NCI-H1694 (cell line): ENCODE measurements around the gene RHCE.
"Not testable (repeated sequence)": the region's sequence is repeated elsewhere in the genome, so short reads cannot be mapped to it uniquely, and the experiment has no call there.

ENCODE experiments used
- DNase-seq: peaks from one replicate; lab custom pipeline; 2025; lab: John Stamatoyannopoulos, UW

The RHCE gene

DNA sequence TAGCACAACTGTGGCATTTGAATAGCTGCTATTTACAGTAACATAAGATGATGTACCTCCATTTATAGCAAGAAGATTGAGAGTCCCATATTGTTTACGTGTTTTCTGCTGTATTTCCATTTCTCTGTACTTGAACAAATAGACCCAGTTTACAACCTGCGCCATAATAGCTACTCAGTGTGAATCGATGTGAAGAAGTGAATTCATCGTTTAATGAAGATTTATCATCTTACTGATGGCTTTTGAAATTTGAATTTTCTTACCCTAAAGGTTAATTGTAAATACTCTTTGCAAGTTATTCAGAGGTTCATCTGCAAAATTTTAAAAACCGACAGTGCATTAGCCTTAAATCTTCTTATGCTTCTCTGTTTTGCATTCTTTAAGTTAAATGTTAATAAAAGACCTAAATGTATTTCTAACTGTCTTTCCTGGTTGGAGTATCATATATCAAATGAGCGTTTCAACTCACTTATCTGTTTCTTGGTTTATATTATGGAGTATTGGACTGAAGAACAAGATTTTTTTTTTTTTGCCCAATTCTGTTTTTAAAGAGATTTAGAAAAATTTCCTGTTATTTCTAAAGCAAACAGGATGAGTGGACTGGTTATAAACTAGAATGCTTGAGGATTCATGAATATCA is 12.2 kb upstream of the RHCE start:
- no peak for DNase-seq

- no peak for DNase-seq
Measured at GRCh38 chr1:25431955-25432719, 11.5 kb upstream of the RHCE start.

- no peak for DNase-seq
Measured at GRCh38 chr1:25430967-25431881, 10.6 kb upstream of the RHCE start.

DNA sequence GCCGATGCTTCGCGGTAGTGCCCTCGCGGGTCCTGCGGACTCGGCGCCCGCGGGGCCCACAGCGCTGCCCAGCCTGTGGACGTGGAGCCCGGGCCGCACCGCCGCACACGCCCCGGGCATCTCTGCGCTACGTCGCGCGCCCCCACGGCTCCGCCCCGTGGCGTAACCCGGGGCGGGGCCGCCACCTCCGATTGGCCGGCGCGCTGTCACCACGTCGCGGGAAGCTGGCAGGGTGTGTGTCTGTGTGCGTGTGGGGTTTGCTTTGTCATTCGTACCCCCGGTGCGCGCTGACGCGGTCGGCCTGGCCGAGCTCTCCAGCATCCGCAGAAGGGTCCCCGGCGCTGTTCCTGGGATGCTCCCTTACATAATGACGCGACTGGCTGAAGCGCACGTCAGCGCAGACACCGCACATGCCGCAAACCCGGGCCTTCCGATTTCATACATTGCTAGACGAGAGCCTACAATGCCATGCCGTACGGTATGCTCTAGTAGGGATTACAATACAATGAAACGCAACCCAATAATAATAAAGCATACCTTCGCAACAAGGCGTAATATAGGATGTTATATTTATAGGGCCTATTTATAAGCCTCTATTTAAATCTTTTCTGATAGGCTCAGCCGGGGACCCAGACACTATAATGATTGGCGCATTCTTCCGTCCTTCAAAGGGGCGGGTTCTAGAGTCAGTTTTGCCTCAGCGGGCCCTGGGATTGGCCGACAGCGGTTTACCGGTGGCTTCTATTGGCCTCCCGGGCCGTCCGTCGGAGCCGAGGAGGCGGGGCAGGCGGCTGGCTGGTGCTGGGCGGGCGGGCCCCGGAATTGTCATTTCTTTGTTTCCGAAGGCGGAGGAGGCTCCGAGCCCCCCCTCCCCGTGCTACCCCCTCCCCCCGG is 9.7 kb upstream of the RHCE start, which contains the start of gene MACO1:
TSS of gene MACO1 (plus strand) at position 825 of the 894 bp plus-strand sequence. CDS start 202 bp downstream, outside the sequence.
- peak; percentile 93 for DNase-seq

DNA sequence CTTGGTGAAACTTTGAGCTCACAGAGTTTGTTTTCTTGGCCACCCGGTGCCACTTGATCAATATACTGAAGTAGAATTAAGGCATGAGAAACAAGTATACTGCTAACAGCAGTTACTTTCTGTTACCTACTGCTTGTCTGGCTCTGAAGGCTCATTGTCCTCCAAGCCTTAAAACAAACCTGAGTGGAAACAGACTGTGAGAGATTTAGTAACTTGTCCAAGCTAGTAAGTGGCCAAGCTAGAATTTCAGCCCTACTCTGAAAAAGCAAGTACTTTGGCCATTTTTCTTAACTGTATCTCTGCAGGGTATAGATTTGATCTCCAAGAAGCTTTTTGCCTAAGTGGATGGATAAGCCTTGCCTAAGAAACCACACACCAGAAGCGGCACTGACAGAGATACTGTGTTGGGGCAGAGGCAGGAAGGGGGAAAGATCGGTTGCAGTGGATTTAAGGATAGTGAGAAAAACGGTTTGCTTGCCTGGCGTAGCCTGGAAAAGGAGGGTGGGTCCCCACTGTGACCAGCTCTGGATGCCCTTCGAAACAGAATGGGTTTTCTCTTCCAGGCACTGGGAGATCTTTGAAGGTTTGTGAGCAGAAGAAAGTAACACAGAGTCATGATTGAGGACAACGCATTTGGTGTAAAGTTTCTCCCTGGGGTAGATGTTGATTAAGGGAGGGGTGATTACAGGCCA is 8.0 kb upstream of the RHCE start:
- DNase-seq, result no peak

DNA sequence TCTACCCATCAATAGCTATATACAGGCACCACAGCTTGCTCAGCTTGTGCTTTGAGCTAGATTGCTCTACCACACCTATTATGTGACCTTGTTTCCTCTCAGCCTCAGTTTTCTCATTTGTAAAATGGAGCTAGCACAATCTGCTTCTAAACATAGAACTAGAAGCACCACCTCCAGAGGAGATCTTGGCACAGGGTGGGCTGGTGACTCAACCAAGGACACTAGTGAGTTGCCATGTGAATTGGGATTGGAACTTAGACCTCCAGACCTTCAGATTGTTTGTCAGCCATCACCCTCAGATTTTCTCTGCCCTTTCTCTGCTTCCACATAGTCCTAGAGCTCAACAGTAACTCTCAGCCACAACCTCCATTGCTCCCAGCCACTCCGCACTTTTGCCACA is 7.1 kb upstream of the RHCE start:
- DNase-seq, result no peak

DNA sequence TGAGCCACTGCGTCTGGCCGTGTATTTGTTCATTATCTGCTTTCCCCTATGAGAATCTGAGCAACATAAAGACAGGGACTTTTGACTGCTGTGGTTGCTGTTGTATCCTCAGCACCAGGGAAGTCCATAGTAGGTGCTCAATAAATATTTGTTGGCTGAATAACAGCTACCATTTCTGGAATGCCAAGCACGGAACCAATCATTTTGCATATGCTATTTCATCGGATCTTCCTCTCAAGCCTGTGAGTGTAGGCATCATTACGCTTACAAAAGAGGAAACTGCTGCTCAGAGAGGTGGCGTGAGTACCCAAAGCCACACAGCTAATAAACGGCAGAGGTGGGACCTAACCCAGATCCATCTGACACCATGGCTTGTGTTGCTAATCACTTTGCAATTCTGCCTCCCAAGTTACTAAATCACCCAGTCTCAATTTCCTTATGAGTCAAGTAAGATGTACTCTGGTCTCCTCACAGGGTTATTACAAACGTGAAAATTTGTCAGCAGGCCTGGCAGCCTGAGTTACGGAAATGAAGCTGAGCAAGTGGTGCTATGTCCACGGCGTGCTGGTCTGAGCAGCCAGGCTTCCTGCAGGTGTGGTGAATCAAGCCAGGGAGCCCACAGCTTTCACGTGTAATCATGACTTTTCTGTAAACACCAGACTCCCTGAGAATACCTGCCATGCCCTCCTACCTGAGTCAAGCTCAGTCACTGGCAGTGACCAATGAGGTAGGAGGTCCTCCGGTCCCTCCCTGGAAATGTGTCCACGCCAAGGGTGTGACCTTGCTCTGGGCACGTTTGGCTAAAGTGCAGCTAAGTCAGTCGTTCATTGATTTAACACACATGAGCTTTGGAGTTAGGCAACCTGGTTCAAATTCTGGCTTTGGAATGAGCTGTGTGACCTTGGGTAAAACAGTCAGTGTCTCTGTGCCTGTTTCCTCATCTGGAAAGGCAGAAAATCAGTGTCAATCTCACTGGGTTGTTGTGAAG is 4.8 kb upstream of the RHCE start:
- DNase-seq, result no peak

- DNase-seq, result peak; percentile 62
Measured at GRCh38 chr1:25423206-25423605, 2.6 kb upstream of the RHCE start.

DNA sequence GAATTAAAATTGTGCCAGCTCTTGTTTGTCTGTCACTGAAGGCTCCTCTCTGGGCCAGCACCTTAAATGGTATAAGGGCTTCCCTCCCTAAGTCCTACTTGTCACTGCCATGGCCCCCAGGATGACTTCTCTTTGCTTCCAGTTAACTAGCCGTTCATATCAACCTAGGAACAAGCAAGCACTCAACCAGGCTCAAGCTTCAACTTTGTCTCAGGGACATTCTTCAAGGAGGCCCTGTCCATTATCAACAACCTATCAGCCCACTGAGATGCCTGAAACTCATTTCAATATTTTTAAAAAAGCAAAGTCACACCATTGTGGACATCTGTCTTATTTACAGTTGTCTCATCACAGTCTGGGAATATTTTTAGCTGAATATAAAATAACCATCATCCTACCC is 1.3 kb downstream of the RHCE start:
- DNase-seq, result not testable (repeated sequence)

- DNase-seq, result not testable (repeated sequence)
Measured at GRCh38 chr1:25417280-25417679, 3.3 kb downstream of the RHCE start.

DNA sequence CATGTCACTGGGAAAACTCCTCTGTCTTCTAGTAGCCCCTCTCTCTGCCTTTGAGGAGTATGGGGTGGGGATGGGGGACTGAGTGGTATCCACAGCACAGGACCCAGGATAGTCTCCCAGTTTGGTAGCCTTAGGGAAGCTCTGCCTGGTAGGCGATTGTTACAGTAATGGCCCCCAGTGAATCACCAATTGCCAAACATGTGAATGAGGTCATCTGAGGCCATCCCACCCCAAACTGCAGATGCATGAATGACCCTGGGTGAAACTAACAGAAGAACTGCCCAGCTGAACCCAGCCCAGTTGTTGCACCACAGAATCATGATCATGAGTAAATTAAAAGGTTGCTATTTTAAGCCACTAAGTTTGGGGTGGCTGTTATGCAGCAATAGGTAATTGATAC is 6.0 kb downstream of the RHCE start:
- not testable (repeated sequence) for DNase-seq

GRCh38 chr1:25414157-25414556 is 6.5 kb downstream of the RHCE start:
- not testable (repeated sequence) for DNase-seq

- DNase-seq, result not testable (repeated sequence)
Measured at GRCh38 chr1:25412872-25413623, 7.6 kb downstream of the RHCE start.

DNA sequence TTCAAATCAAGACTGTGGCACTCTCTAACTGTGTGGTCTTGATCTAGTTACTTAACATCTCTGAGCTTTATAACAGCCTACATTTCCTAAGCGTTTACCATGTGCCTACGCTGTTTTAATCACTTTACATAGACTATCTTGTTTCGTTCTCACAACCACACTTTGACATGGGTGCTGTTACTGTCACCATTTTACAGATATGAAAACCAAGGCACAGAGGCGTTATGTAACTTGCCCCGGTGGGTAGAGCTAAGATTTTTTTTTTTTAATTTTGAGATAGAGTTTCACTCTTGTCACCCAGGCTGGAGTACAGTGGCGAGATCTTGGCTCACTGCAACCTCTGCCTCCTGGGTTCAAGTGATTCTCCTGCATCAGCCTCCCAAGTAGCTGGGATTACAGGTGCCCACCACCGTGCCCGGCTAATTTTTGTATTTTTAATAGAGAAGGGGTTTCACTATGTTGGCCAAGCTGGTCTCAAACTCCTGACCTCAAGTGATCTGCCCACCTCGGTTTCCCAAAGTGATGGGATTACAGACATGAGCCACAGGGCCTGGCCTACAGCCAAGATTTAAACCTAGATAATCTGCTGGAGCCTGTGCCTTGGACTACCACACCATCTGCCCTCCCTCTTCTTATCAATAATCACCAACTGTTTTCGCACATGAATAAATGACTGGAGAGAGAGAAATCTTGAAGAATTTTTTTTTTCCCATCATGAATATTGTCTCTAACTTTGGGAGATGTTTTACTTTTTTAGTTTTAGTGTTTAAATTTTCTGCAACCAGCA is 10.8 kb downstream of the RHCE start:
- not testable (repeated sequence) for DNase-seq

DNA sequence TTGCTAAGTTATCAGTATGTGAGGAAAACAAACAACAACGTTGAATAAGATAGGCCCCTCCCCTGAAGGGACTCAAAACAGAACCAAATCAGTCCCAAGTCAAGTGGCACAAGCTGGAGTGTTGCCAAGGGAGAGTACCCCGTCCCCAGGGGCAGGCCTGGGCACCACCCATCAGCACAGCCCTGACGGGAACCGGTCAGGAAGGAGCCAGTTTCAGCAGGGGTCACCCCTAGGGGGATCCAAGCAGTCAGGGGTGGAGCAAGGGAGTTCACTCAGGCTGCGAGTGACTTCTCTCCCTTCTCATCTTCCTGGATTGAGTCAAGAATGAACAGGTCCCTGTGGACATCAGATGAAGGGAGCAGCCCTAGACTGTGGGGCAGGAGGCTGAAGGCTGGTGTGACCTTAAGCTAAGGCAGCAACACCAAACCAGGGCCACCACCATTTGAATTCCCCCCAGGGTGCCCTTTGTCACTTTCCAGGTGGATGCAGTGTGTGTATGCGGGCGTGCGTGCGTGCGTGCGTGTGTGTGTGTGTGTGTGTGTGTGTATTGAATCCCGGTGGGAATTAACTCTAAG is 14.8 kb downstream of the RHCE start:
- DNase-seq, result not testable (repeated sequence)

DNA sequence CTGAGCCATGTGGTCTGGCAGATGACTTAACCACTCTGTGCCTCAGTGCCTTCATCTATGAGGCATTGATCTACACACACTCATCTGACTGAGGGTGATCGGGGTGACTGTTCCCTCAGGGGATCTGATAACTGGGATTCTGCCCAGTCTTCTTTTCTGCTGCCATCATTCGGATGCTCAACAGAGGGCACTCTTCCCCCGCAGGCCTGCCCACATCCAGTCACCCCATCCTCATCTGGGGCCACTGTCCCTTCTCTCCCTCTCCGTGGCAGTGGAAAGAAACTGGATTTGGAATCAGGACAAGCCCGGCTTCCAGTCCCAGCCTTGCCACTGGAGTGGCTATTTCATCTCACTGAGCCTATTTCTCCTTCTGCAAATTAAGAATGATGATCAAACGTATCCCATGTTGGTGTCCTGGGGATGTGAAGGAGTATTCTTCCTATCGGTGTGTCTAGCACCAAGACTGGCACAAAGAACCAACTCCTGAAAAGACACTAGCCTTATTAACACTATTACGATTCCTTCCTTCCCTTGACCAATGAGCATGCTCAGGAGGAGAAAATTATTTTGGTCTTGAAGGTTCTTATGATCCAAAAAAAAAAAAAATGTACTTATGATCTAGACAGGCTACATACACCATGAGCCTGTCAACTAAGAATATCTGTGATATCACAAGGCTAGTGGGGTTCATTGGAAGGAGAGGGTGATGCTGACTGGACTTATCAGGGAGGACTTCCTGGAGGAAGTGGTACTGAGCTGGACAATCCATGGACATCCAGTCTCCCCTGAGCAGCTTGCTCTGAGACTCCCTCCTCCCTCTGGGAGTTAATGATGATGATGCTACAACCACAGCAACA is 17.4 kb downstream of the RHCE start:
- DNase-seq, result not testable (repeated sequence)

DNA sequence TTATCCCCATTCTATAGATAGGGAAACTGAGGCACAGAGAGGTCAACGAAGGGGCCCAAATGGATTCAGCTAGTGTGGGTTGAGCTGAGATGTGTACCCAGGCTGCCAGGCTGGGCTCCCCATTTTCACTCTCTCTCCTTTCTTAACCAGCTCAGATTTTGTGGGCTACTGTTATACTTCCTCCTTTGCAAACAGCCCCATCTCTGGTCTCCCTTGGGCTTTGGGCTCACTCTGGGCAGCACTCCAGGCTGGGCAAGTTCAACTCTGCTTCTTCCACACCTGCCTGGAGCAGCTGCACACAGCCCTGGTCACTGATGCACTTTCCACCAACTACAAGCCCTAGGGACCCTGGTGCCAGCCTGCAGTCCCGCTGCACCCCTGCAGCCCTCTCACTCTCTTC is 22.5 kb downstream of the RHCE start:
- DNase-seq, result not testable (repeated sequence)
